ENCODE measurements around the gene P2RX2. TPM values are rescaled to one million over a fixed set of nuclear protein-coding genes. Genes with fewer than 3 reads are reported as not detected.

The P2RX2 gene
- total and polyA plus RNA-seq, 2 experiments from 2014 or later: not detected

DNA sequence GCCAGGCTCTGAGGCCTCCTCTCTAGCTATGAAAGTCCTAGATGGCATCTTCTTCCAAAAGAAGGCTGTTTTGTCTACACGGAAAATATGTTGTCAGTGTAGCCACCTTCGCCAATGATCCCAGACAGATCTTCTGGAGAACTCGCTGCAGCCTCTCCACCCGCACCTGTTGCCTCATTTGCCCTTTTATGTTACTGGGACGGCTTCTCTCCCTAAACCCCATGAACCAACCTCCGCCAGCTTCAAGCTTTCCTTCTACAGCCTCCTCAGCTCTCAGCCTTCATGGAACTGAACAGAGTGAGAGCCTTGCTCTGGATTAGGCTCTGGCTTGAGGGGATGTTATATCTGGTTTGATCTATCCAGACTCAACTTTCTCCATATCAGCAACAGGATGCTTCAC, 10.8 kb downstream of the P2RX2 start:
- Histone ChIP-seq H3K27me3 (no peaks in the 10 kb centered on the region), H3K4me3 (no peak overlapping the region), H3K9me3 (ENCODE audit: low read depth) (no peaks in the 10 kb centered on the region), H3K36me3 (peaks cover 9% of the 10 kb centered on the region), H3K4me1 (ENCODE audit: low read depth) (no peaks in the 10 kb centered on the region), H3K27ac (no peak overlapping the region)
- TF ChIP-seq, protein P1, sequence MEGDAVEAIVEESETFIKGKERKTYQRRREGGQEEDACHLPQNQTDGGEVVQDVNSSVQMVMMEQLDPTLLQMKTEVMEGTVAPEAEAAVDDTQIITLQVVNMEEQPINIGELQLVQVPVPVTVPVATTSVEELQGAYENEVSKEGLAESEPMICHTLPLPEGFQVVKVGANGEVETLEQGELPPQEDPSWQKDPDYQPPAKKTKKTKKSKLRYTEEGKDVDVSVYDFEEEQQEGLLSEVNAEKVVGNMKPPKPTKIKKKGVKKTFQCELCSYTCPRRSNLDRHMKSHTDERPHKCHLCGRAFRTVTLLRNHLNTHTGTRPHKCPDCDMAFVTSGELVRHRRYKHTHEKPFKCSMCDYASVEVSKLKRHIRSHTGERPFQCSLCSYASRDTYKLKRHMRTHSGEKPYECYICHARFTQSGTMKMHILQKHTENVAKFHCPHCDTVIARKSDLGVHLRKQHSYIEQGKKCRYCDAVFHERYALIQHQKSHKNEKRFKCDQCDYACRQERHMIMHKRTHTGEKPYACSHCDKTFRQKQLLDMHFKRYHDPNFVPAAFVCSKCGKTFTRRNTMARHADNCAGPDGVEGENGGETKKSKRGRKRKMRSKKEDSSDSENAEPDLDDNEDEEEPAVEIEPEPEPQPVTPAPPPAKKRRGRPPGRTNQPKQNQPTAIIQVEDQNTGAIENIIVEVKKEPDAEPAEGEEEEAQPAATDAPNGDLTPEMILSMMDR (IDR thresholded peaks at IDR 0.05; ENCODE audit: low read depth, low read length): no peak
- DNase-seq (ENCODE audit: low read depth in 1 of 2, low spot score in 1 of 2): no peak

DNA sequence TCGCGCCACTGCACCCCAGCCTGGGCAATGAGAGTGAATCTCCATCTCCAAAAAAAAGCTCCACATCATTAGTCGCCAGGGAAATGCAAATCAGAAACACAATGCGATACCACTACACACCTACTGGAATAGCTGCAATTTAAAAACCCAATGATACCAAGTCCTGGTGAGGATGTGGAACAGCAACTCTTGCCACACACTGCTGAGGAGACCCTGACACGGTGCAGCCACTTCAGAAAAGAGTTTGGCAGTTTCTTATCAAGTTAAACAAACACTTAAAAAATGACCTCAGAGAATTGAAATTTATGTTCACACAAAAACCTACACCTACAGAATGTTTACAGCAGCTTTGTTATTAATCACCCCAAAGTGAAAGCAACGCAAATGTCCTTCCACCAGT, 12.1 kb downstream of the P2RX2 start:
- H3K36me3 ChIP-seq: peaks cover 10% of the 10 kb centered on the region
- H3K4me1 ChIP-seq (ENCODE audit: low read depth): no peaks in the 10 kb centered on the region

DNA sequence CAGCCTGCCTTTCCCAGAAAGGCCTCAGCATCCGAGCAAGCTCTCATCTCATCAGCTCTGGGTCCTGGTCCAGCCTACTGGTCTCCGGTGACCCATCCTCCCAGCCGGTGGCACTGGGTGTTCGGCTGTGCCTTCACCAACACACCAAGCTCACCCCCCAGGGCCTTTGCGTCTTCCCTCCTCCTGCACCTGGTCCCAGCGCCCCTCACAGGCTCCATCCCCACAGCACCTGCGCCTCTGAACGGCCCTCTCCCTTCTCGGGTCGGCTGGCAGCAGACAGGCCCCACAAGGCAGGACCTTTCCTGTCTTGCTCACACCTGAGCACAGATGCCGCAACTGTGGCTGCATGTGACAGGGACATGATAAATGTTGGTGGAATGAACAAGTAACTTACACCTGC, 13.1 kb downstream of the P2RX2 start:
- Histone ChIP-seq H3K9me3 (ENCODE audit: low read depth) (no peaks in the 10 kb centered on the region), H3K4me3 (no peak overlapping the region), H3K27ac (no peak overlapping the region), H3K27me3 (no peaks in the 10 kb centered on the region), H3K36me3 (peaks cover 11% of the 10 kb centered on the region), H3K4me1 (ENCODE audit: low read depth) (no peaks in the 10 kb centered on the region)
- no peak for DNase-seq (ENCODE audit: low read depth in 1 of 2, low spot score in 1 of 2)
- TF ChIP-seq, protein P1 (IDR thresholded peaks at IDR 0.05; ENCODE audit: low read depth, low read length): no peak

More for the DNA sequence above, 12.1 kb downstream of the P2RX2 start:
- Histone ChIP-seq H3K27me3 (no peaks in the 10 kb centered on the region), H3K27ac (no peak overlapping the region), H3K9me3 (ENCODE audit: low read depth) (no peaks in the 10 kb centered on the region), H3K4me3 (no peak overlapping the region)
- no peak for DNase-seq (ENCODE audit: low read depth in 1 of 2, low spot score in 1 of 2)
- TF ChIP-seq, protein P1 (IDR thresholded peaks at IDR 0.05; ENCODE audit: low read depth, low read length): no peak

DNA sequence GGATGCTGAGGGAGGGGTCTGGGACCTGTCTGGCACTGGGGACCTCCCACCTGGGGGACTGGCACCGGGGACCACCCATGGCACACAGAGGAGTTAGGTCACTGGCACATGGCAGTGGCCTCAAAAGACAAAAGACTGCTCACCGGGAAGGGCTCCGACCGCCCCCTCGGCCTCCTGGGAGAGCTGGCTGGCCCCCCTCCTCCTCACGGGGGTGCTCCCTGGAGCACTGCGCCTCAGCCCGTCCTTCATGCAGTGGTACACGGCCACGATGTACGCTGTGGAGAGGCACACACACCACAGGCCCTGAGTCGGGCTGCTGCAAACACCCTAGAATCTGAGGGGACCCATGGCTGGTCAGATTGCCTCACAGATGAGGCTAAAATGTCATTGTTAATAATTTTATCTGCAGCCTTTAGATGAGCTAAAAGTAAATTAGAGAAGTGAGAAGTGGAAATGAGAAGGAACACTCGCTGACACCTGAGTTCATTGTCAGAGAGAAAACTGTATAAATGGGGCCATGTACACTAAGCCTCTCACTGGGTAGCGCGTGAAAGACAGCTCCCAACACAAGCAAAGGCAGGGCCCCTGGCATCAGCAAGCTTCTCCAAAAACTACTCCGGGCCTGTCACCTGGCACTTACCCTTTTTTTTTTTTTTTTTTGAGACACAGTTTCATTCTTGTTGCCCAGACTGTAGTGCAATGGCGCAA, 14.1 kb downstream of the P2RX2 start:
- DNase-seq (ENCODE audit: low read depth in 1 of 2, low spot score in 1 of 2): no peak
- no peaks in the 10 kb centered on the region for H3K4me1 ChIP-seq (ENCODE audit: low read depth)
- H3K36me3 ChIP-seq: peaks cover 15% of the 10 kb centered on the region
- no peaks in the 10 kb centered on the region for H3K9me3 ChIP-seq (ENCODE audit: low read depth)
- no peak overlapping the region for H3K4me3 ChIP-seq
- TF ChIP-seq, protein P1 (IDR thresholded peaks at IDR 0.05; ENCODE audit: low read depth, low read length): no peak
- no peaks in the 10 kb centered on the region for H3K27me3 ChIP-seq
- H3K27ac ChIP-seq: no peak overlapping the region

DNA sequence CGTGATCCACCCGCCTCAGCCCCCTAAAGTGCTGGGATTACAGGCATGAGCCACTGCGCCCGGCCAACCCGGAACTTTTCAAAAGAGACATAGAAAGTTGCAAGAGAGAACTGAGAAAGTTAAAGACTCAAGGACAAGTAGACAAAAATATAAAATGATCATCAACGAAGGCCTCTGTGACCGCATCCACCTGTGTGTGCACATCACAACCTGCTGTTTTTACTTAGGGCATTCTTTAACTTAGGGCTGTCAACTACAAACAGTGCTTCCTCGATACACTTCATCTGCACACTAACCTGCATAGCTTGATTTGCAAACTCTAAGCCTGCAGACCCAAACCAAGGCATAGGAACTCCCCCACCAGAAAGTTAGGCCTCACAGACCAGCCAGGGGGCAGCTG, 14.8 kb downstream of the P2RX2 start:
- Histone ChIP-seq H3K27me3 (no peaks in the 10 kb centered on the region), H3K36me3 (peaks cover 19% of the 10 kb centered on the region), H3K4me1 (ENCODE audit: low read depth) (no peaks in the 10 kb centered on the region), H3K9me3 (ENCODE audit: low read depth) (no peaks in the 10 kb centered on the region), H3K27ac (no peak overlapping the region), H3K4me3 (no peak overlapping the region)
- TF ChIP-seq, protein P1 (IDR thresholded peaks at IDR 0.05; ENCODE audit: low read depth, low read length): no peak
- no peak for DNase-seq (ENCODE audit: low read depth in 1 of 2, low spot score in 1 of 2)
